ENCODE results near the gene USP6. TPM values are rescaled to one million over a fixed set of nuclear protein-coding genes. Genes with fewer than 3 reads are reported as not detected.
"Not testable (repeated sequence)": the region's sequence is repeated elsewhere in the genome, so short reads cannot be mapped to it uniquely, and the experiment has no call there.

The USP6 gene
- 10 to 100 TPM; 25.1 to 50.4 TPM for total RNA-seq
- polyA plus RNA-seq (ENCODE audit: insufficient read depth, low read depth, low replicate concordance) = 19.3 TPM
- long read RNA-seq, donor 1 = 0 reads
- long read RNA-seq, donor 2 = 0 reads

DNA sequence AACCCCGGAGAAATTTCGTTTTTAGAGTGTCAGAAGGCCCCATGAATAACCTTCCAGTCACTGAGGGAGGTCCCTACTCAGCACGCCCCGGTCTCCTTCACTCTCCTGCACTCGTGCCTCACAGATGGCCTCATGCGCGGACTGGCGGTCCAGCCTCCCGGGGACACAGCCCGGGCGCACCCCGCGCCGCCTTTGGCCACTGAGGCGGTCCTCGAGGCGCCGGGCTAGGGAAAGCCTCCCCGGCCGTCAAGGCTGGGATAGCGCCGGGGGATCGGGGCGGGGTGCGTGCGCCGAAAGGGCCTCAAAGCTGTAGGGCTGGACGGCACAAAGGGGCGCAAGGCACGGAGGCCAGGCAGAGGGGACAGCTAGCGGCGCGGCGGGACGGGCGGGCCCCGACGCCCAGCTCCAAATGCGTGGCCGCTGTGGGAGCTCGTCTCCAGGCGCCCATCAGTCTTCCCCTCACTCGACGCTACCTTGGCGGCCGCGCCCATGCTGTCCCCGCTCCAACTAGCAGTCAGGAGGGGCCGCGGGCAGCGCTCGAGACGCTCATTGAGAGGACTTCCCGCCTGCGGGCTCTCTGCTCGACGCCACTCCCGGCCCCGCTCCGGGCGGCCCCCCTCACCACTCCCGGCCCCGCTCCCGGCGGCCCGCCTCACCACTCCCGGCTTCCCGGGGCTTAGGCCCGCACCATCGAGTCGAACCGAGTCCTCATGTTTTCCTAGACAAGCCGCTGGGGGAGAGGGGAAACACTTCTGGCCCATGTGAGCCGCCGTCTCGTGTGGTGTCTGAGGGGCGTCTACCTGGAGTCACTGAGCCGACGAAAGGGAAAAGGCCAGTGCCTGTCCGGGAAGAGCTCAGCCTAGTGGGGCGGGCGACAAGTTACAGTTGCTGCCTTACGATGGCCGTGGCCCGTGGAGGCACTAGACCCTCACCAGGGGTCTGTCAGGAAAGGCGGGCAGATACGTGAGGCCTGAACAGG, at the start of gene USP6:
Gene USP6, plus strand, starts transcription at position 360 of the 979 bp plus-strand sequence. CDS start 14,336 bp downstream, outside the sequence.
- peak within 1 kb of the TSS in 1 of 2 donors; percentile 79 for H3K27ac ChIP-seq
- peak; percentile 77 for DNase-seq
- no peaks in the 10 kb centered on the region for H3K9me3 ChIP-seq
- H3K27me3 ChIP-seq = no peaks in the 10 kb centered on the region
- 13 to 20% methylated on average over 5 to 85 of the region's 87 CpGs for WGBS, 2 donors
- TF ChIP-seq, protein P1, sequence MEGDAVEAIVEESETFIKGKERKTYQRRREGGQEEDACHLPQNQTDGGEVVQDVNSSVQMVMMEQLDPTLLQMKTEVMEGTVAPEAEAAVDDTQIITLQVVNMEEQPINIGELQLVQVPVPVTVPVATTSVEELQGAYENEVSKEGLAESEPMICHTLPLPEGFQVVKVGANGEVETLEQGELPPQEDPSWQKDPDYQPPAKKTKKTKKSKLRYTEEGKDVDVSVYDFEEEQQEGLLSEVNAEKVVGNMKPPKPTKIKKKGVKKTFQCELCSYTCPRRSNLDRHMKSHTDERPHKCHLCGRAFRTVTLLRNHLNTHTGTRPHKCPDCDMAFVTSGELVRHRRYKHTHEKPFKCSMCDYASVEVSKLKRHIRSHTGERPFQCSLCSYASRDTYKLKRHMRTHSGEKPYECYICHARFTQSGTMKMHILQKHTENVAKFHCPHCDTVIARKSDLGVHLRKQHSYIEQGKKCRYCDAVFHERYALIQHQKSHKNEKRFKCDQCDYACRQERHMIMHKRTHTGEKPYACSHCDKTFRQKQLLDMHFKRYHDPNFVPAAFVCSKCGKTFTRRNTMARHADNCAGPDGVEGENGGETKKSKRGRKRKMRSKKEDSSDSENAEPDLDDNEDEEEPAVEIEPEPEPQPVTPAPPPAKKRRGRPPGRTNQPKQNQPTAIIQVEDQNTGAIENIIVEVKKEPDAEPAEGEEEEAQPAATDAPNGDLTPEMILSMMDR (IDR thresholded peaks at IDR 0.05) = no peak
- no peak for TF ChIP-seq POLR2A (IDR thresholded peaks at IDR 0.05)
- intact Hi-C loops (cut with DNase I; ENCODE audit: low total_unique reads) = no loop called here
- H3K36me3 ChIP-seq (ENCODE audit: low read depth, missing control alignments) = no peaks in the 10 kb centered on the region
- H3K4me3 ChIP-seq = peak within 1 kb of the TSS; percentile 47 to 69
- peaks cover 6% of the 10 kb centered on the region for H3K4me1 ChIP-seq

- 96% methylated on average over 3 of the region's 3 CpGs for WGBS, 2 donors
- Histone ChIP-seq H3K4me1 (no peaks in the 10 kb centered on the region), H3K36me3 (ENCODE audit: low read depth, missing control alignments) (no peaks in the 10 kb centered on the region), H3K27ac (no peak overlapping the region), H3K4me3 (no peak overlapping the region), H3K27me3 (no peaks in the 10 kb centered on the region), H3K9me3 (no peaks in the 10 kb centered on the region)
- no peak for TF ChIP-seq POLR2A (IDR thresholded peaks at IDR 0.05)
- TF ChIP-seq, protein P1 (IDR thresholded peaks at IDR 0.05) = no peak
- intact Hi-C loops (cut with DNase I; ENCODE audit: low total_unique reads) = no loop called here
- DNase-seq = no peak
These were observed 47.6 kb upstream of the USP6 start for GRCh38 chr17:5068236-5068635.

- H3K9me3 ChIP-seq = no peaks in the 10 kb centered on the region
- no peak for DNase-seq
- H3K36me3 ChIP-seq (ENCODE audit: low read depth, missing control alignments) = no peaks in the 10 kb centered on the region
- no peaks in the 10 kb centered on the region for H3K27me3 ChIP-seq
- TF ChIP-seq, protein P1 (IDR thresholded peaks at IDR 0.05) = no peak
- no peak for TF ChIP-seq POLR2A (IDR thresholded peaks at IDR 0.05)
- 58 to 75% methylated on average over 4 of the region's 4 CpGs for WGBS, 2 donors
- no peak overlapping the region for H3K27ac ChIP-seq
- no peak overlapping the region for H3K4me3 ChIP-seq
- intact Hi-C loops (cut with DNase I; ENCODE audit: low total_unique reads) = no loop called here
- no peaks in the 10 kb centered on the region for H3K4me1 ChIP-seq
These were observed 46.1 kb upstream of the USP6 start for GRCh38 chr17:5069724-5070123.

- H3K9me3 ChIP-seq; H3K27ac ChIP-seq; H3K4me3 ChIP-seq; H3K4me1 ChIP-seq; H3K36me3 ChIP-seq (ENCODE audit: low read depth, missing control alignments); DNase-seq; intact Hi-C loops (cut with DNase I; ENCODE audit: low total_unique reads); H3K27me3 ChIP-seq: not testable (repeated sequence)
- WGBS, 2 donors = 83% methylated on average over 4 to 5 of the region's 5 CpGs
These were observed 40.4 kb upstream of the USP6 start for GRCh38 chr17:5075472-5075871.

GRCh38 chr17:5077275-5077674, 38.6 kb upstream of the USP6 start:
- Histone ChIP-seq H3K4me3 (peak overlapping the region; percentile 76 to 86), H3K27ac (peak overlapping the region; percentile 58 to 83)
- DNase-seq; H3K27me3 ChIP-seq; H3K4me1 ChIP-seq; intact Hi-C loops (cut with DNase I; ENCODE audit: low total_unique reads); H3K9me3 ChIP-seq; H3K36me3 ChIP-seq (ENCODE audit: low read depth, missing control alignments): not testable (repeated sequence)
- 43 to 67% methylated on average over 24 of the region's 24 CpGs for WGBS, 2 donors
